WTC11 (cell line): ENCODE results near the gene CNBP.

Experiments used
- ARID4B ChIP-seq: sonication (generic); formaldehyde crosslinking; IDR thresholded peaks from 2 replicates; pipeline ENCODE4 v1.8.0; 2023; ENCODE audit warnings: missing genetic modification reagents, mild to moderate bottlenecking, borderline replicate concordance
- CREM ChIP-seq: sonication (generic); formaldehyde crosslinking; IDR thresholded peaks from 2 replicates; pipeline ENCODE4 v1.8.1; 2022; ENCODE audit warnings: mild to moderate bottlenecking, missing genetic modification reagents, moderate library complexity
- CTCF ChIP-seq: fragments of 200-600 bp; IDR thresholded peaks from 2 replicates; pipeline ENCODE4 v1.8.0; 2022; ENCODE audit warnings: antibody characterized with exemption
- E2F4 ChIP-seq: sonication (generic); formaldehyde crosslinking; IDR thresholded peaks from 2 replicates; pipeline ENCODE4 v1.8.1; 2022; ENCODE audit warnings: low read depth, mild to moderate bottlenecking, moderate library complexity, missing genetic modification reagents, borderline replicate concordance
- IRF1 ChIP-seq: sonication (generic); formaldehyde crosslinking; IDR thresholded peaks from 2 replicates; pipeline ENCODE4 v1.8.0; 2023; ENCODE audit warnings: missing genetic modification reagents
- JUN ChIP-seq: sonication (generic); formaldehyde crosslinking; IDR thresholded peaks from 2 replicates; pipeline ENCODE4 v1.8.0; 2023; ENCODE audit warnings: mild to moderate bottlenecking, missing genetic modification reagents
- MYBL2 ChIP-seq: sonication (generic); formaldehyde crosslinking; IDR thresholded peaks from 2 replicates; pipeline ENCODE4 v1.8.1; 2023; ENCODE audit warnings: mild to moderate bottlenecking, moderate library complexity, missing genetic modification reagents
- NFE2L1 ChIP-seq: sonication (generic); formaldehyde crosslinking; IDR thresholded peaks from 2 replicates; pipeline ENCODE4 v1.8.1; 2023; ENCODE audit warnings: missing genetic modification reagents
- NFYB ChIP-seq: sonication (generic); formaldehyde crosslinking; conservative IDR thresholded peaks from 2 replicates; pipeline ENCODE4 v1.8.0; 2022; ENCODE audit warnings: low read depth, missing genetic modification reagents
- PRRX2 ChIP-seq: fragments of 250-450 bp; sonication (Bioruptor Pico); IDR thresholded peaks from 2 replicates; pipeline ENCODE4 v1.8.0; 2021; ENCODE audit warnings: mild to moderate bottlenecking
- ZNF263 ChIP-seq: sonication (generic); formaldehyde crosslinking; IDR thresholded peaks from 2 replicates; pipeline ENCODE4 v1.8.1; 2022; ENCODE audit warnings: low read depth, mild to moderate bottlenecking, moderate library complexity, missing genetic modification reagents

GRCh38 chr3:129180461-129180860 lies 3.2 kb downstream of the CNBP start:
- TF ChIP-seq MYBL2 (CRISPR knock-in tag) (no peak), PRRX2 (no peak), CTCF (no peak), JUN (CRISPR knock-in tag) (no peak), CREM (no peak), ZNF263 (CRISPR knock-in tag) (no peak), IRF1 (CRISPR knock-in tag) (no peak), ARID4B (CRISPR knock-in tag) (no peak), NFYB (no peak), NFE2L1 (no peak), E2F4 (CRISPR knock-in tag) (no peak)
